OCI-LY7 (cell line): Measurements from ENCODE around the gene CORO7. TPM values are rescaled to one million over a fixed set of nuclear protein-coding genes. Genes with fewer than 3 reads are reported as not detected.

Experiments
- BruUV-seq: library from RNA; stranded (reverse); fragments of 400-500 nt; replicated peaks from 2 replicates; lab custom pipeline; 2021; lab: Mats Ljungman, UMichigan
- CTCF ChIA-PET: fragments of 300-600 bp; sonication (Branson Sonifier 250); formaldehyde crosslinking; loops from one replicate; lab custom pipeline; 2022; ENCODE audit warnings: antibody characterized with exemption; ENCODE audit not compliant: unreplicated experiment; lab: Charles Lee
- POLR2A ChIA-PET: fragments of 300-600 bp; sonication (Branson Sonifier 250); formaldehyde crosslinking; loops from one replicate; lab custom pipeline; 2022; ENCODE audit warnings: antibody characterized with exemption; lab: Charles Lee
- DNase-seq: peaks from one replicate; pipeline ENCODE4 v3.0.0-alpha.2; 2015; ENCODE audit warnings: low spot score
- H2AFZ ChIP-seq: fragments of 200-600 bp; sonication (generic), shearing (Covaris generic); 2 replicates; pipeline ENCODE4 v1.6.1; 2014; ENCODE audit warnings: mild to moderate bottlenecking, antibody characterized with exemption, low read length, moderate library complexity
- H3K27ac ChIP-seq: fragments of 200-600 bp; sonication (generic); 2 replicates; pipeline ENCODE4 v1.5.1; 2014; ENCODE audit warnings: mixed run types, low read depth, mild to moderate bottlenecking, moderate library complexity, low read length, inconsistent platforms; ENCODE audit not compliant: poor library complexity, severe bottlenecking
- H3K36me3 ChIP-seq: fragments of 200-600 bp; sonication (generic); 2 replicates; pipeline ENCODE4 v1.6.1; 2014; ENCODE audit warnings: mild to moderate bottlenecking, antibody characterized with exemption, low read length, moderate library complexity, mixed read lengths; ENCODE audit not compliant: insufficient read depth
- H3K4me1 ChIP-seq: fragments of 200-600 bp; sonication (generic); 2 replicates; pipeline ENCODE4 v1.5.1; 2014; ENCODE audit warnings: mild to moderate bottlenecking, low read length; ENCODE audit not compliant: insufficient read depth, poor library complexity, severe bottlenecking
- H3K4me2 ChIP-seq: fragments of 200-600 bp; sonication (generic); 2 replicates; pipeline ENCODE4 v1.6.1; 2014; ENCODE audit warnings: mild to moderate bottlenecking, low read length
- H3K4me3 ChIP-seq: fragments of 200-600 bp; sonication (generic); 2 replicates; pipeline ENCODE4 v1.5.1; 2014; ENCODE audit warnings: mild to moderate bottlenecking, low read depth, low read length; ENCODE audit not compliant: poor library complexity, severe bottlenecking
- H3K79me2 ChIP-seq: fragments of 200-600 bp; sonication (generic); 2 replicates; pipeline ENCODE4 v1.6.1; 2016; ENCODE audit warnings: low read depth, mild to moderate bottlenecking, low read length, moderate library complexity, mixed read lengths; ENCODE audit not compliant: insufficient read depth
- H3K9me2 ChIP-seq: fragments of 200-600 bp; sonication (generic); 2 replicates; pipeline ENCODE4 v1.6.1; 2016; ENCODE audit warnings: mild to moderate bottlenecking, low read length, mixed read lengths; ENCODE audit not compliant: insufficient read depth
- H3K9me3 ChIP-seq: fragments of 200-600 bp; sonication (generic); 2 replicates; pipeline ENCODE4 v1.6.1; 2014; ENCODE audit warnings: mild to moderate bottlenecking, mixed run types, low read length, mixed read lengths
- H4K20me1 ChIP-seq: fragments of 200-600 bp; sonication (generic); 2 replicates; pipeline ENCODE4 v1.6.1; 2014; ENCODE audit warnings: mild to moderate bottlenecking, antibody characterized with exemption, low read length, moderate library complexity, mixed read lengths; ENCODE audit not compliant: insufficient read depth
- EZH2phosphoT487 ChIP-seq: fragments of 200-600 bp; sonication (generic); IDR thresholded peaks from 2 replicates; pipeline ENCODE4 v1.6.1; 2018; ENCODE audit warnings: low read depth, borderline replicate concordance, mild to moderate bottlenecking, mixed run types, antibody characterized with exemption, low read length, moderate library complexity, mixed read lengths
- intact Hi-C: fragments of 100-400 bp; cut with micrococcal nuclease; formaldehyde crosslinking; loops from one replicate; pipeline ENCODE4 v1.10.0; 2022; ENCODE audit not compliant: unreplicated experiment
- small RNA-seq: library from RNA; depleted of rRNA; stranded (forward); fragments of <200 nt; gene quantifications from one replicate; pipeline ENCODE3, GENCODE V24; 2014
- total RNA-seq, 2 experiments: library from RNA; depleted of rRNA in 1 of 2; stranded (reverse); fragments of >200 nt in 1 of 2; shearing (Covaris generic) in 1 of 2; gene quantifications; 2 replicates each; pipeline ENCODE4 v1.2.3, GENCODE V29; 2014 to 2022
- TF ChIP-seq, protein P1 (sequence below): fragments of 200-600 bp; sonication (generic); conservative IDR thresholded peaks from 2 replicates; pipeline ENCODE4 v1.5.1; 2014; ENCODE audit warnings: mild to moderate bottlenecking, antibody characterized with exemption, low read length, moderate library complexity, mixed read lengths

Gene CORO7
- total RNA-seq, 2 experiments from 2014 or later, result 77.2 to 112 TPM

DNA sequence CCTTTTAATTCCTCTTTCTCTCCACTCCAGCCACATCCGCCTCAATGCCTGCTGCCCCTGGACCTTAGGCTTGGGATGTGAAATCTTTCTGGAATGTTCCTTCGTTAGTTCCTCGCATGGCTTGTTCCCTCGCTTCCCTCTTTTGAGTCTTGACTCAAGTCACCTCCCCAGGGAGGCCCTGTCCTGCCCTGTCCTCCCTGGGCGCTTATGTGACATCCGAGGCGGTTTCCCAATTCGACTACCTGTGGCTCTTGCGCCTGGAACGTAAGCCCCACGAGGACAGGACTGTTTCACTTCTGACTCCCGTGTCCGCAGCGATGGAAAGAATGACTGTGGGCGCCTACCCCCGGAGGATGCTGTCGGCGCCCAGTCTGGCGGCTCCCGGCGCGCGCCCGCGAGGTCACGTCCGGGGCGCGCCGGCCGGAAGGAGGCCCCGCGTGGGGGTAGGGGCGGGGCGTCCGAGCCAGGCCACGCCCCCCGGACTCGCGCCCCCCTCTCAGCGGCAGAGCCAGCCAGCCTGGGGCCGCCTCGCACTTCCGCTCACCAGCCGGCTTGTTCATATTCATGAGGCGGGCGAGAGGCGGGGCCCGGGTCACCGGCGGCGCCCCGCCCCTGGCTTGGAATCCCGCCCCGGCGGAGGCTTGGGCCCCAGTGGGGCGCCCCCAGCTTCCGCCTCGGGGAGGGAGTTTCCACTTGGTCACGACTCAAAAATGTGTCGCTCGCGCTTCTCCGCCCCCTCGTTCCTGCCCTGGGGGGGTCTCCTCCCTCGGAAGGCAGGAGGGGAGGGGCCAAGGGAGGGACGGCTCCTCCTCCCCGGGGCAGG, 109.0 kb downstream of the CORO7 start:
- H2AFZ ChIP-seq, result peak overlapping the region; percentile 71
- no TSS peak for BruUV-seq
- POLR2A ChIA-PET, result interaction anchor here (0.6 kb wide), 1 partner anchor 15 kb away, joined by 3 read pairs; no protein-coding TSS in a partner anchor

DNA sequence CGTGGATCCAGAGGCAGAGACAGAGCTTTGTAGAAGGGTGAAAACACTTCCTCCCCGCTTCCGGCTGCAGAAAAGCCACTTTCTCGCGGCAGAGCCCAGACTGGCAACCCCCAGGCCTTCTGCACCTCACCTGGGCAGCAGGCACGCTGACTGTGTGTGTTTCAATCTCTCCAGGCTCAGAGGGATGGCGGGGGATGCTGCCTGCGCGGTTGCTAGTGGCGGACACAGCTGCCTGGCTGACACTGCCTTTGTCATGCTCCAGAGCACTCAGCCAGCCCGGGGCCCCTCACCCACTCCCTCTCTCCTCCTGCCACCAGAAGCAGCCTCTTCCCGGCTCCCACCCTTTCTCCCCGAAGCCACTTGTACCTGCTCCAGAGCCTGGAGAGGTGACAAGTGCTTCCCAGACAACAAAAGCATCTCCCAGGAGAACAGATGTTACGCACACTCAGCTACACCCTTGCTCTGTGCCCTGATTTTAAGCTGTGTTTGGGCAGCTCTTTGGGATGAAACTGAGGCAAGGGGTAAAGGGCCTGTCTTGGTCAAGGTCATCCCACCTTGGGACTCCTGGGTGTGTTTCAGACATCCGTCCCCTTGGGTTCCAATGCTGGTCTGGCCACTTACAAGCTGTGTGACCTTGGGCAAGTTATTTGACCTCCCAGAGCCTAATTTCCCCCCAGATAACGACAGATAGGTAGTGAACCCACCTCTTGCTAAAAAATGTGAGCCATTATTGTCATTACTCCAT, 109.8 kb downstream of the CORO7 start:
- H3K36me3 ChIP-seq, result peaks cover 44% of the 10 kb centered on the region
- BruUV-seq, result TSS peak; percentile 91
- POLR2A ChIA-PET, result interaction anchor here (0.6 kb wide), 2 partner anchors 17 to 20 kb away, joined by 3 to 4 read pairs; no protein-coding TSS in a partner anchor
- CTCF ChIA-PET, result interaction anchor here (1.0 kb wide), 1 partner anchor 21 kb away, joined by 3 read pairs; no protein-coding TSS in a partner anchor
- no peak for TF ChIP-seq EZH2phosphoT487
- TF ChIP-seq, protein P1, sequence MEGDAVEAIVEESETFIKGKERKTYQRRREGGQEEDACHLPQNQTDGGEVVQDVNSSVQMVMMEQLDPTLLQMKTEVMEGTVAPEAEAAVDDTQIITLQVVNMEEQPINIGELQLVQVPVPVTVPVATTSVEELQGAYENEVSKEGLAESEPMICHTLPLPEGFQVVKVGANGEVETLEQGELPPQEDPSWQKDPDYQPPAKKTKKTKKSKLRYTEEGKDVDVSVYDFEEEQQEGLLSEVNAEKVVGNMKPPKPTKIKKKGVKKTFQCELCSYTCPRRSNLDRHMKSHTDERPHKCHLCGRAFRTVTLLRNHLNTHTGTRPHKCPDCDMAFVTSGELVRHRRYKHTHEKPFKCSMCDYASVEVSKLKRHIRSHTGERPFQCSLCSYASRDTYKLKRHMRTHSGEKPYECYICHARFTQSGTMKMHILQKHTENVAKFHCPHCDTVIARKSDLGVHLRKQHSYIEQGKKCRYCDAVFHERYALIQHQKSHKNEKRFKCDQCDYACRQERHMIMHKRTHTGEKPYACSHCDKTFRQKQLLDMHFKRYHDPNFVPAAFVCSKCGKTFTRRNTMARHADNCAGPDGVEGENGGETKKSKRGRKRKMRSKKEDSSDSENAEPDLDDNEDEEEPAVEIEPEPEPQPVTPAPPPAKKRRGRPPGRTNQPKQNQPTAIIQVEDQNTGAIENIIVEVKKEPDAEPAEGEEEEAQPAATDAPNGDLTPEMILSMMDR, result no peak
- H2AFZ ChIP-seq, result no peak overlapping the region
- peak; percentile 83 for DNase-seq
- peak overlapping the region; percentile 96 for H3K4me2 ChIP-seq
- peaks cover 44% of the 10 kb centered on the region for H3K4me1 ChIP-seq
- H3K9me3 ChIP-seq, result no peaks in the 10 kb centered on the region
- peak overlapping the region; percentile 90 for H3K27ac ChIP-seq
- peak overlapping the region; percentile 91 for H3K4me3 ChIP-seq
- no peaks in the 10 kb centered on the region; the same call in 1 of the 2 replicates for H4K20me1 ChIP-seq
- H3K9me2 ChIP-seq, result no peaks in the 10 kb centered on the region
- peaks cover 46% of the 10 kb centered on the region for H3K79me2 ChIP-seq
- intact Hi-C loops, result loop anchor here (2.0 to 5.0 kb wide), 4 partner anchors 34 to 316 kb away; partner anchors contain the start of genes CORO7, HMOX2, MGRN1 and TFAP4

More for the DNA sequence above, 109.0 kb downstream of the CORO7 start:
- CTCF ChIA-PET, result interaction anchor here (1.0 kb wide), 2 partner anchors 17 to 21 kb away, joined by 3 read pairs; no protein-coding TSS in a partner anchor
- peak overlapping the region; percentile 90 for H3K27ac ChIP-seq
- no peaks in the 10 kb centered on the region; the same call in 1 of the 2 replicates for H4K20me1 ChIP-seq
- H3K4me1 ChIP-seq, result peaks cover 44% of the 10 kb centered on the region
- no peaks in the 10 kb centered on the region for H3K9me2 ChIP-seq
- peak overlapping the region; percentile 96 for H3K4me2 ChIP-seq
- TF ChIP-seq EZH2phosphoT487, result no peak
- TF ChIP-seq, protein P1, result no peak
- no peaks in the 10 kb centered on the region for H3K9me3 ChIP-seq
- peaks cover 46% of the 10 kb centered on the region for H3K79me2 ChIP-seq
- peak overlapping the region; percentile 91 for H3K4me3 ChIP-seq
- H3K36me3 ChIP-seq, result peaks cover 37% of the 10 kb centered on the region
- intact Hi-C loops, result loop anchor here (2.0 to 5.0 kb wide), 4 partner anchors 35 to 315 kb away; partner anchors contain the start of genes CORO7, HMOX2, MGRN1 and TFAP4
- DNase-seq, result peak; percentile 98

Small RNA genes lying within 50 kb of the gene (small RNA-seq; reads per million reads assigned to genes)
- not detected for gene AC012676.2

Other genes with a start within 250 kb of the CORO7 start
- gene SRL, start 174.5 kb downstream of the CORO7 start, total RNA-seq (2014; rRNA removed; shearing (Covaris generic)), result not detected in 2 replicates
- not detected in 2 replicates for gene SRL, start 174.5 kb downstream of the CORO7 start, total RNA-seq (2022)
- gene TFAP4, start 143.6 kb downstream of the CORO7 start, total RNA-seq (2014; rRNA removed; shearing (Covaris generic)), result 30.8 and 41.2 TPM in 2 replicates
- 41.9 and 43.2 TPM in 2 replicates for gene TFAP4, start 143.6 kb downstream of the CORO7 start, total RNA-seq (2022)
- gene GLIS2, start 100.5 kb downstream of the CORO7 start, total RNA-seq (2014; rRNA removed; shearing (Covaris generic)), result not detected in 2 replicates
- 0.08 TPM in 1 of 2 replicates, not detected in the other for gene GLIS2, start 100.5 kb downstream of the CORO7 start, total RNA-seq (2022)
- 80.6 and 92.1 TPM in 2 replicates for gene PAM16, start 65.3 kb downstream of the CORO7 start, total RNA-seq (2014; rRNA removed; shearing (Covaris generic))
- gene PAM16, start 65.3 kb downstream of the CORO7 start, total RNA-seq (2022), result 77.4 and 82.4 TPM in 2 replicates
- not detected in 2 replicates for gene VASN, start 44.7 kb downstream of the CORO7 start, total RNA-seq (2014; rRNA removed; shearing (Covaris generic))
- not detected in 2 replicates for gene VASN, start 44.7 kb downstream of the CORO7 start, total RNA-seq (2022)
- gene DNAJA3, start 9.3 kb upstream of the CORO7 start, total RNA-seq (2014; rRNA removed; shearing (Covaris generic)), result 89.8 and 94.5 TPM in 2 replicates
- gene DNAJA3, start 9.3 kb upstream of the CORO7 start, total RNA-seq (2022), result 89.7 and 94.3 TPM in 2 replicates
- 92.8 and 113 TPM in 2 replicates for gene NMRAL1, start 58.0 kb upstream of the CORO7 start, total RNA-seq (2014; rRNA removed; shearing (Covaris generic))
- gene NMRAL1, start 58.0 kb upstream of the CORO7 start, total RNA-seq (2022), result 114 and 139 TPM in 2 replicates
- gene HMOX2, start 59.8 kb upstream of the CORO7 start, total RNA-seq (2014; rRNA removed; shearing (Covaris generic)), result 46.0 and 55.2 TPM in 2 replicates
- 37.0 and 39.5 TPM in 2 replicates for gene HMOX2, start 59.8 kb upstream of the CORO7 start, total RNA-seq (2022)
- gene CDIP1, start 122.2 kb upstream of the CORO7 start, total RNA-seq (2014; rRNA removed; shearing (Covaris generic)), result 13.5 and 15.5 TPM in 2 replicates
- 33.2 and 34.2 TPM in 2 replicates for gene CDIP1, start 122.2 kb upstream of the CORO7 start, total RNA-seq (2022)
- gene C16orf96, start 139.7 kb upstream of the CORO7 start, total RNA-seq (2014; rRNA removed; shearing (Covaris generic)), result 0.08 and 0.13 TPM in 2 replicates
- gene C16orf96, start 139.7 kb upstream of the CORO7 start, total RNA-seq (2022), result 0.27 and 0.37 TPM in 2 replicates
- gene UBALD1, start 198.3 kb upstream of the CORO7 start, total RNA-seq (2014; rRNA removed; shearing (Covaris generic)), result 11.1 and 12.6 TPM in 2 replicates
- gene UBALD1, start 198.3 kb upstream of the CORO7 start, total RNA-seq (2022), result 34.1 and 34.9 TPM in 2 replicates
- 14.1 and 14.3 TPM in 2 replicates for gene MGRN1, start 208.2 kb upstream of the CORO7 start, total RNA-seq (2014; rRNA removed; shearing (Covaris generic))
- gene MGRN1, start 208.2 kb upstream of the CORO7 start, total RNA-seq (2022), result 43.1 and 45.4 TPM in 2 replicates